ENCODE results near the gene NID1. TPM values are rescaled to one million over a fixed set of nuclear protein-coding genes. Genes with fewer than 3 reads are reported as not detected.

Gene NID1
- total RNA-seq, 1 experiment from 2014 or later = 11.1 TPM

GRCh38 chr1:235948774-235949427, 116.0 kb downstream of the NID1 start:
- H3F3A ChIP-seq (ENCODE audit: low read length, unreplicated experiment) = no peaks in the 10 kb centered on the region
- DNase-seq (no peak), ATAC-seq (no peak)
- TF ChIP-seq EZH2 (IDR thresholded peaks at IDR 0.05; ENCODE audit: low read length, unreplicated experiment) (no peak), CTCF (conservative IDR thresholded peaks at IDR 0.05; ENCODE audit: low read depth, low read length) (no peak), EZH2phosphoT487 (IDR thresholded peaks at IDR 0.05; ENCODE audit: borderline replicate concordance, low read length) (no peak)
- no peaks in the 10 kb centered on the region for H3K79me2 ChIP-seq (ENCODE audit: low read length)
- no peaks in the 10 kb centered on the region for H3K27me3 ChIP-seq (ENCODE audit: low read length)
- no peaks in the 10 kb centered on the region for H3K9me3 ChIP-seq (ENCODE audit: low read length)
- ChIA-PET CTCF (no interaction called here), POLR2A (ENCODE audit: unreplicated experiment) (no interaction called here)
- no peak overlapping the region for H3K27ac ChIP-seq (ENCODE audit: low read length)
- no peak overlapping the region for H3K4me3 ChIP-seq (ENCODE audit: low read length)
- peaks cover 17% of the 10 kb centered on the region for H3K4me1 ChIP-seq (ENCODE audit: insufficient read depth, low read length)
- H3K9me2 ChIP-seq (replicated peaks; ENCODE audit: low read length) = no peaks in the 10 kb centered on the region
- intact Hi-C loops (cut with micrococcal nuclease) = no loop called here
- H4K20me1 ChIP-seq (ENCODE audit: low read length) = no peaks in the 10 kb centered on the region
- no peaks in the 10 kb centered on the region for H3K36me3 ChIP-seq (ENCODE audit: low read depth, low read length)
- no peak overlapping the region for H3K9ac ChIP-seq (ENCODE audit: low read length)
- no peak overlapping the region for H3K4me2 ChIP-seq (ENCODE audit: low read length)
- no peak overlapping the region for H2AFZ ChIP-seq (ENCODE audit: low read length)
- BruUV-seq (replicated peaks) = no TSS peak

GRCh38 chr1:235947989-235948388, 116.9 kb downstream of the NID1 start:
- H4K20me1 ChIP-seq (ENCODE audit: low read length) = no peaks in the 10 kb centered on the region
- H3K36me3 ChIP-seq (ENCODE audit: low read depth, low read length) = no peaks in the 10 kb centered on the region
- no peak overlapping the region for H3K4me3 ChIP-seq (ENCODE audit: low read length)
- H3K79me2 ChIP-seq (ENCODE audit: low read length) = no peaks in the 10 kb centered on the region
- no peaks in the 10 kb centered on the region for H3K9me2 ChIP-seq (replicated peaks; ENCODE audit: low read length)
- H3F3A ChIP-seq (ENCODE audit: low read length, unreplicated experiment) = no peaks in the 10 kb centered on the region
- no peaks in the 10 kb centered on the region for H3K27me3 ChIP-seq (ENCODE audit: low read length)
- POLR2A ChIA-PET (ENCODE audit: unreplicated experiment) = no interaction called here
- TF ChIP-seq CTCF (conservative IDR thresholded peaks at IDR 0.05; ENCODE audit: low read depth, low read length) = no peak
- TF ChIP-seq EZH2phosphoT487 (IDR thresholded peaks at IDR 0.05; ENCODE audit: borderline replicate concordance, low read length) = no peak
- no peak for TF ChIP-seq EZH2 (IDR thresholded peaks at IDR 0.05; ENCODE audit: low read length, unreplicated experiment)
- DNase-seq (no peak), ATAC-seq (no peak)
- CTCF ChIA-PET = no interaction called here
- H3K9me3 ChIP-seq (ENCODE audit: low read length) = no peaks in the 10 kb centered on the region
- H3K4me2 ChIP-seq (ENCODE audit: low read length) = no peak overlapping the region
- H2AFZ ChIP-seq (ENCODE audit: low read length) = no peak overlapping the region
- intact Hi-C loops (cut with micrococcal nuclease) = no loop called here
- no TSS peak for BruUV-seq (replicated peaks)
- H3K27ac ChIP-seq (ENCODE audit: low read length) = no peak overlapping the region
- no peak overlapping the region for H3K9ac ChIP-seq (ENCODE audit: low read length)
- H3K4me1 ChIP-seq (ENCODE audit: insufficient read depth, low read length) = peaks cover 17% of the 10 kb centered on the region

GRCh38 chr1:235946571-235946981, 118.3 kb downstream of the NID1 start:
- Histone ChIP-seq H3F3A (ENCODE audit: low read length, unreplicated experiment) (no peaks in the 10 kb centered on the region), H3K4me2 (ENCODE audit: low read length) (no peak overlapping the region), H3K4me1 (ENCODE audit: insufficient read depth, low read length) (peaks cover 24% of the 10 kb centered on the region), H4K20me1 (ENCODE audit: low read length) (no peaks in the 10 kb centered on the region), H3K9ac (ENCODE audit: low read length) (no peak overlapping the region), H3K4me3 (ENCODE audit: low read length) (no peak overlapping the region), H3K27me3 (ENCODE audit: low read length) (no peaks in the 10 kb centered on the region), H3K79me2 (ENCODE audit: low read length) (no peaks in the 10 kb centered on the region), H3K36me3 (ENCODE audit: low read depth, low read length) (no peaks in the 10 kb centered on the region), H3K9me2 (replicated peaks; ENCODE audit: low read length) (no peaks in the 10 kb centered on the region), H3K9me3 (ENCODE audit: low read length) (no peaks in the 10 kb centered on the region), H2AFZ (ENCODE audit: low read length) (no peak overlapping the region), H3K27ac (ENCODE audit: low read length) (no peak overlapping the region)
- intact Hi-C loops (cut with micrococcal nuclease) = loop anchor here (1.0 kb wide), 1 partner anchor 80 kb away; the partner anchor contains the start of gene LYST
- ATAC-seq (peak; percentile 35), DNase-seq (peak; percentile 46)
- TF ChIP-seq EZH2 (IDR thresholded peaks at IDR 0.05; ENCODE audit: low read length, unreplicated experiment) (no peak), EZH2phosphoT487 (IDR thresholded peaks at IDR 0.05; ENCODE audit: borderline replicate concordance, low read length) (no peak), CTCF (conservative IDR thresholded peaks at IDR 0.05; ENCODE audit: low read depth, low read length) (peak; percentile 67)
- no TSS peak for BruUV-seq (replicated peaks)
- ChIA-PET CTCF (interaction anchor here (0.7 to 0.9 kb wide), 2 partner anchors 23 to 207 kb away, joined by 3 read pairs; no protein-coding TSS in a partner anchor), POLR2A (ENCODE audit: unreplicated experiment) (no interaction called here)
